ENCODE measurements around the gene PTX3.

PTX3 gene

GRCh38 chr3:157442729-157443128 lies 6.1 kb downstream of the PTX3 start:
- intact Hi-C loops (cut with DNase I; ENCODE audit: low total_unique reads), result no loop called here
- DNase-seq, result peak in 1 of 2 donors; percentile 53
- no peak overlapping the region for H3K27ac ChIP-seq

GRCh38 chr3:157443905-157444796 lies 7.5 kb downstream of the PTX3 start:
- H3K9me3 ChIP-seq, result no peaks in the 10 kb centered on the region
- no peaks in the 10 kb centered on the region for H3K27me3 ChIP-seq
- H3K4me3 ChIP-seq, result no peak overlapping the region
- no peaks in the 10 kb centered on the region for H3K4me1 ChIP-seq
- no peak for TF ChIP-seq CTCF (IDR thresholded peaks at IDR 0.05)
- intact Hi-C loops (cut with DNase I; ENCODE audit: low total_unique reads), result no loop called here
- H3K27ac ChIP-seq, result no peak overlapping the region
- H3K36me3 ChIP-seq, result no peaks in the 10 kb centered on the region
- DNase-seq, result no peak

More at GRCh38 chr3:157442729-157443128, 6.1 kb downstream of the PTX3 start:
- Histone ChIP-seq H3K4me1 (peaks cover 0 to 9% (median 6%) of the 10 kb centered on the region in 4 donors), H3K36me3 (no peaks in the 10 kb centered on the region), H3K9me3 (no peaks in the 10 kb centered on the region), H3K27me3 (no peaks in the 10 kb centered on the region), H3K4me3 (no peak overlapping the region)
- no peak for TF ChIP-seq CTCF (IDR thresholded peaks at IDR 0.05)

- H3K36me3 ChIP-seq, result no peaks in the 10 kb centered on the region
- intact Hi-C loops (cut with DNase I; ENCODE audit: low total_unique reads), result no loop called here
These were observed 8.1 kb downstream of the PTX3 start for GRCh38 chr3:157444797-157445184.

GRCh38 chr3:157445857-157446256 lies 9.2 kb downstream of the PTX3 start:
- TF ChIP-seq CTCF (IDR thresholded peaks at IDR 0.05), result no peak
- intact Hi-C loops (cut with DNase I; ENCODE audit: low total_unique reads), result no loop called here
- DNase-seq, result no peak
- H3K27ac ChIP-seq, result no peak overlapping the region
- H3K9me3 ChIP-seq, result no peaks in the 10 kb centered on the region
- no peaks in the 10 kb centered on the region for H3K36me3 ChIP-seq
- no peaks in the 10 kb centered on the region for H3K27me3 ChIP-seq
- no peak overlapping the region for H3K4me3 ChIP-seq
- no peaks in the 10 kb centered on the region for H3K4me1 ChIP-seq

More at GRCh38 chr3:157444797-157445184, 8.1 kb downstream of the PTX3 start:
- DNase-seq, result no peak
- no peaks in the 10 kb centered on the region for H3K4me1 ChIP-seq
- TF ChIP-seq CTCF (IDR thresholded peaks at IDR 0.05), result no peak
- no peaks in the 10 kb centered on the region for H3K9me3 ChIP-seq
- H3K27ac ChIP-seq, result no peak overlapping the region
- H3K27me3 ChIP-seq, result no peaks in the 10 kb centered on the region
- no peak overlapping the region for H3K4me3 ChIP-seq

GRCh38 chr3:157447026-157447694 lies 10.5 kb downstream of the PTX3 start:
- peak; percentile 27 to 43 for TF ChIP-seq CTCF (IDR thresholded peaks at IDR 0.05)
- no peak for DNase-seq
- Histone ChIP-seq H3K4me3 (no peak overlapping the region), H3K36me3 (no peaks in the 10 kb centered on the region), H3K9me3 (no peaks in the 10 kb centered on the region), H3K4me1 (no peaks in the 10 kb centered on the region), H3K27me3 (no peaks in the 10 kb centered on the region), H3K27ac (no peak overlapping the region)
- intact Hi-C loops (cut with DNase I; ENCODE audit: low total_unique reads), result no loop called here

Data from tibial artery (tissue), 4 donors.